WTC11 (cell line): ENCODE results near the gene PLA2G2D.

Source experiments
- CREM ChIP-seq: sonication (generic); formaldehyde crosslinking; IDR thresholded peaks from 2 replicates; pipeline ENCODE4 v1.8.1; 2022; ENCODE audit warnings: mild to moderate bottlenecking, missing genetic modification reagents, moderate library complexity
- FOXJ3 ChIP-seq: sonication (generic); formaldehyde crosslinking; IDR thresholded peaks from 2 replicates; pipeline ENCODE4 v1.9.0; 2021; ENCODE audit warnings: missing genetic modification reagents, mild to moderate bottlenecking, borderline replicate concordance
- JUN ChIP-seq: sonication (generic); formaldehyde crosslinking; IDR thresholded peaks from 2 replicates; pipeline ENCODE4 v1.8.0; 2023; ENCODE audit warnings: mild to moderate bottlenecking, missing genetic modification reagents
- NFYB ChIP-seq: sonication (generic); formaldehyde crosslinking; conservative IDR thresholded peaks from 2 replicates; pipeline ENCODE4 v1.8.0; 2022; ENCODE audit warnings: low read depth, missing genetic modification reagents
- PREB ChIP-seq: sonication (generic); formaldehyde crosslinking; IDR thresholded peaks from 2 replicates; pipeline ENCODE4 v1.8.1; 2022; ENCODE audit warnings: mild to moderate bottlenecking, missing genetic modification reagents, moderate library complexity, borderline replicate concordance
- SP1 ChIP-seq: sonication (generic); formaldehyde crosslinking; conservative IDR thresholded peaks from 2 replicates; pipeline ENCODE4 v1.8.1; 2022; ENCODE audit warnings: missing genetic modification reagents
- ZNF232 ChIP-seq: sonication (generic); formaldehyde crosslinking; IDR thresholded peaks from 2 replicates; pipeline ENCODE4 v1.8.0; 2022; ENCODE audit warnings: mild to moderate bottlenecking, missing genetic modification reagents
- TF ChIP-seq, protein P1 (sequence below): sonication (generic); formaldehyde crosslinking; IDR thresholded peaks from 2 replicates; pipeline ENCODE4 v1.8.0; 2022; ENCODE audit warnings: mild to moderate bottlenecking, missing genetic modification reagents
- TF ChIP-seq, protein P2 (sequence below): fragments of 200-600 bp; IDR thresholded peaks from 2 replicates; pipeline ENCODE4 v1.8.0; 2022; ENCODE audit warnings: antibody characterized with exemption
- TF ChIP-seq, protein P3 (sequence below): sonication (generic); formaldehyde crosslinking; IDR thresholded peaks from 2 replicates; pipeline ENCODE4 v1.8.0; 2022; ENCODE audit warnings: mild to moderate bottlenecking, missing genetic modification reagents

DNA sequence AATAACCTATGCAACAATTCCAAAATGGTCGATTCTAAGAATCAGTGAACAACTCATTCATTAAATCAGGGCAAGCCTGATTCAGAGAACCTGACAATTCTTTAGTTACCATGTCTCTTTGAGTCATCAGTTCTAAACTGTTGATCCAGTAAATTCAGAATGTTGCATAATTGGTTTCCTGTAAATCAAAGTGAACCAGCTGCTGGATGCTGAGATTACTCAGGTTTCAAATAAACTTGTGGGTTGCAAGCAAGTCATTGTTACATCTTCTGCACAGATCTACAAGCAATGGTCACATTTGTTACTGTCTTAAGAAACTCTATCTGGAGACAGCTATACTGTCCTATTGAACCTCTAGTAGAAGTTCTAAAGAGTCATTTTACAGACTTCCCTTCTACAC lies 16.5 kb downstream of the PLA2G2D start:
- TF ChIP-seq NFYB (CRISPR knock-in tag), result no peak
- no peak for TF ChIP-seq JUN (CRISPR knock-in tag)
- TF ChIP-seq, protein P1, sequence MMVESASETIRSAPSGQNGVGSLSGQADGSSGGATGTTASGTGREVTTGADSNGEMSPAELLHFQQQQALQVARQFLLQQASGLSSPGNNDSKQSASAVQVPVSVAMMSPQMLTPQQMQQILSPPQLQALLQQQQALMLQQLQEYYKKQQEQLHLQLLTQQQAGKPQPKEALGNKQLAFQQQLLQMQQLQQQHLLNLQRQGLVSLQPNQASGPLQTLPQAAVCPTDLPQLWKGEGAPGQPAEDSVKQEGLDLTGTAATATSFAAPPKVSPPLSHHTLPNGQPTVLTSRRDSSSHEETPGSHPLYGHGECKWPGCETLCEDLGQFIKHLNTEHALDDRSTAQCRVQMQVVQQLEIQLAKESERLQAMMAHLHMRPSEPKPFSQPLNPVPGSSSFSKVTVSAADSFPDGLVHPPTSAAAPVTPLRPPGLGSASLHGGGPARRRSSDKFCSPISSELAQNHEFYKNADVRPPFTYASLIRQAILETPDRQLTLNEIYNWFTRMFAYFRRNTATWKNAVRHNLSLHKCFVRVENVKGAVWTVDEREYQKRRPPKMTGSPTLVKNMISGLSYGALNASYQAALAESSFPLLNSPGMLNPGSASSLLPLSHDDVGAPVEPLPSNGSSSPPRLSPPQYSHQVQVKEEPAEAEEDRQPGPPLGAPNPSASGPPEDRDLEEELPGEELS (CRISPR knock-in tag), result no peak
- TF ChIP-seq, protein P2, sequence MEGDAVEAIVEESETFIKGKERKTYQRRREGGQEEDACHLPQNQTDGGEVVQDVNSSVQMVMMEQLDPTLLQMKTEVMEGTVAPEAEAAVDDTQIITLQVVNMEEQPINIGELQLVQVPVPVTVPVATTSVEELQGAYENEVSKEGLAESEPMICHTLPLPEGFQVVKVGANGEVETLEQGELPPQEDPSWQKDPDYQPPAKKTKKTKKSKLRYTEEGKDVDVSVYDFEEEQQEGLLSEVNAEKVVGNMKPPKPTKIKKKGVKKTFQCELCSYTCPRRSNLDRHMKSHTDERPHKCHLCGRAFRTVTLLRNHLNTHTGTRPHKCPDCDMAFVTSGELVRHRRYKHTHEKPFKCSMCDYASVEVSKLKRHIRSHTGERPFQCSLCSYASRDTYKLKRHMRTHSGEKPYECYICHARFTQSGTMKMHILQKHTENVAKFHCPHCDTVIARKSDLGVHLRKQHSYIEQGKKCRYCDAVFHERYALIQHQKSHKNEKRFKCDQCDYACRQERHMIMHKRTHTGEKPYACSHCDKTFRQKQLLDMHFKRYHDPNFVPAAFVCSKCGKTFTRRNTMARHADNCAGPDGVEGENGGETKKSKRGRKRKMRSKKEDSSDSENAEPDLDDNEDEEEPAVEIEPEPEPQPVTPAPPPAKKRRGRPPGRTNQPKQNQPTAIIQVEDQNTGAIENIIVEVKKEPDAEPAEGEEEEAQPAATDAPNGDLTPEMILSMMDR, result no peak
- no peak for TF ChIP-seq SP1 (CRISPR knock-in tag)
- TF ChIP-seq, protein P3, sequence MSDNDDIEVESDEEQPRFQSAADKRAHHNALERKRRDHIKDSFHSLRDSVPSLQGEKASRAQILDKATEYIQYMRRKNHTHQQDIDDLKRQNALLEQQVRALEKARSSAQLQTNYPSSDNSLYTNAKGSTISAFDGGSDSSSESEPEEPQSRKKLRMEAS (CRISPR knock-in tag), result no peak
- TF ChIP-seq ZNF232, result no peak
- TF ChIP-seq PREB, result no peak
- no peak for TF ChIP-seq CREM (CRISPR knock-in tag)
- no peak for TF ChIP-seq FOXJ3 (CRISPR knock-in tag)
